ENCODE results near the gene MARCO.

The MARCO gene

GRCh38 chr2:118983133-118983532 lies 41.1 kb downstream of the MARCO start:
- Histone ChIP-seq H3K9ac (ENCODE audit: low read depth, low read length) (no peak overlapping the region), H3K27me3 (ENCODE audit: insufficient read depth, low read length, poor library complexity) (no peaks in the 10 kb centered on the region), H3K79me2 (ENCODE audit: insufficient read depth, low read length) (no peaks in the 10 kb centered on the region), H3K9me3 (ENCODE audit: insufficient read depth, low read length, severe bottlenecking) (no peaks in the 10 kb centered on the region), H3K4me3 (ENCODE audit: low read depth in 1 of 2, low read length in 2 of 2) (no peak overlapping the region), H3K4me2 (ENCODE audit: insufficient read depth, low read length) (no peak overlapping the region), H3K27ac (ENCODE audit: low read length) (no peak overlapping the region), H3K4me1 (ENCODE audit: insufficient read depth, low read length) (no peaks in the 10 kb centered on the region), H4K20me1 (ENCODE audit: insufficient read depth, low read length) (no peaks in the 10 kb centered on the region), H2AFZ (ENCODE audit: low read depth, low read length) (no peak overlapping the region), H3K36me3 (ENCODE audit: insufficient read depth, low read length) (no peaks in the 10 kb centered on the region)
- no peak for DNase-seq
- TF ChIP-seq EZH2 (IDR thresholded peaks at IDR 0.05; ENCODE audit: borderline replicate concordance, low read depth, low read length, severe bottlenecking) (no peak), CTCF (IDR thresholded peaks at IDR 0.05; ENCODE audit: borderline replicate concordance, extremely low read depth, low read length, poor library complexity, severe bottlenecking) (no peak)
- no peak for ATAC-seq (ENCODE audit: insufficient read depth, low read depth)

- Histone ChIP-seq H4K20me1 (ENCODE audit: insufficient read depth, low read length) (no peaks in the 10 kb centered on the region), H3K9ac (ENCODE audit: low read depth, low read length) (no peak overlapping the region)
- no peak for ATAC-seq (ENCODE audit: insufficient read depth, low read depth)
Observed at GRCh38 chr2:118983915-118984314, 41.9 kb downstream of the MARCO start.

DNA sequence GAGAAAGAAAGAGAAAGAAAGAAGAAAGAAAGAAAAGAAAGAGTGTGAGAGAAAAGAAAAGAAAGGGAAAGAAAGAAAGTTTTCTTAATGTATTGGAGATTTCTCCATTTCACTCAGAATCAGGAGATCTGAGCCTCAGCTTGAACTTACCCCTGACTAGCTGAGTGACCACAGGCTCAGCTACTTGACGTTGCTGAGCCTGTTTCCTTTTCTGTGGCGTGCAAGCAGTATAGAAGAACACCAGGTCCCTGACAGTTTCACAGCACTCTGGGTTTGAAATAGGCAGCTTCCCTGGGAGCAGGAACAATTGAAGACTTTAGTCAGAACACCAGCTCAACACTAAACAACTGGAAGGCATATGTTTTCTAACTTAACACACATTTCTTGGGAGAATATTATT lies 44.7 kb downstream of the MARCO start:
- Histone ChIP-seq H3K9me3 (ENCODE audit: insufficient read depth, low read length, severe bottlenecking) (no peaks in the 10 kb centered on the region), H3K4me2 (ENCODE audit: insufficient read depth, low read length) (no peak overlapping the region), H3K79me2 (ENCODE audit: insufficient read depth, low read length) (no peaks in the 10 kb centered on the region), H3K4me3 (ENCODE audit: low read depth in 1 of 2, low read length in 2 of 2) (no peak overlapping the region), H3K27me3 (ENCODE audit: insufficient read depth, low read length, poor library complexity) (no peaks in the 10 kb centered on the region), H3K27ac (ENCODE audit: low read length) (no peak overlapping the region), H2AFZ (ENCODE audit: low read depth, low read length) (no peak overlapping the region), H4K20me1 (ENCODE audit: insufficient read depth, low read length) (no peaks in the 10 kb centered on the region), H3K4me1 (ENCODE audit: insufficient read depth, low read length) (no peaks in the 10 kb centered on the region), H3K36me3 (ENCODE audit: insufficient read depth, low read length) (no peaks in the 10 kb centered on the region), H3K9ac (ENCODE audit: low read depth, low read length) (no peak overlapping the region)
- DNase-seq (no peak), ATAC-seq (ENCODE audit: insufficient read depth, low read depth) (no peak)
- no peak for TF ChIP-seq CTCF (IDR thresholded peaks at IDR 0.05; ENCODE audit: borderline replicate concordance, extremely low read depth, low read length, poor library complexity, severe bottlenecking)
- no peak for TF ChIP-seq EZH2 (IDR thresholded peaks at IDR 0.05; ENCODE audit: borderline replicate concordance, low read depth, low read length, severe bottlenecking)

More at GRCh38 chr2:118983915-118984314, 41.9 kb downstream of the MARCO start:
- H3K79me2 ChIP-seq (ENCODE audit: insufficient read depth, low read length) = no peaks in the 10 kb centered on the region
- H3K27ac ChIP-seq (ENCODE audit: low read length) = no peak overlapping the region
- no peak overlapping the region for H3K4me2 ChIP-seq (ENCODE audit: insufficient read depth, low read length)
- no peak overlapping the region for H2AFZ ChIP-seq (ENCODE audit: low read depth, low read length)
- H3K9me3 ChIP-seq (ENCODE audit: insufficient read depth, low read length, severe bottlenecking) = no peaks in the 10 kb centered on the region
- no peaks in the 10 kb centered on the region for H3K4me1 ChIP-seq (ENCODE audit: insufficient read depth, low read length)
- TF ChIP-seq EZH2 (IDR thresholded peaks at IDR 0.05; ENCODE audit: borderline replicate concordance, low read depth, low read length, severe bottlenecking) = no peak
- no peak for TF ChIP-seq CTCF (IDR thresholded peaks at IDR 0.05; ENCODE audit: borderline replicate concordance, extremely low read depth, low read length, poor library complexity, severe bottlenecking)
- H3K4me3 ChIP-seq (ENCODE audit: low read depth in 1 of 2, low read length in 2 of 2) = no peak overlapping the region
- no peaks in the 10 kb centered on the region for H3K27me3 ChIP-seq (ENCODE audit: insufficient read depth, low read length, poor library complexity)
- DNase-seq = no peak
- no peaks in the 10 kb centered on the region for H3K36me3 ChIP-seq (ENCODE audit: insufficient read depth, low read length)

- H2AFZ ChIP-seq (ENCODE audit: low read depth, low read length) = no peak overlapping the region
- no peak for ATAC-seq (ENCODE audit: insufficient read depth, low read depth)
- H3K27me3 ChIP-seq (ENCODE audit: insufficient read depth, low read length, poor library complexity) = no peaks in the 10 kb centered on the region
- no peaks in the 10 kb centered on the region for H3K4me1 ChIP-seq (ENCODE audit: insufficient read depth, low read length)
- no peaks in the 10 kb centered on the region for H3K9me3 ChIP-seq (ENCODE audit: insufficient read depth, low read length, severe bottlenecking)
- no peaks in the 10 kb centered on the region for H3K79me2 ChIP-seq (ENCODE audit: insufficient read depth, low read length)
- H3K4me2 ChIP-seq (ENCODE audit: insufficient read depth, low read length) = no peak overlapping the region
- no peak overlapping the region for H3K27ac ChIP-seq (ENCODE audit: low read length)
- no peak overlapping the region for H3K9ac ChIP-seq (ENCODE audit: low read depth, low read length)
- no peaks in the 10 kb centered on the region for H3K36me3 ChIP-seq (ENCODE audit: insufficient read depth, low read length)
- no peak for TF ChIP-seq CTCF (IDR thresholded peaks at IDR 0.05; ENCODE audit: borderline replicate concordance, extremely low read depth, low read length, poor library complexity, severe bottlenecking)
- no peak for TF ChIP-seq EZH2 (IDR thresholded peaks at IDR 0.05; ENCODE audit: borderline replicate concordance, low read depth, low read length, severe bottlenecking)
- DNase-seq = no peak
- H3K4me3 ChIP-seq (ENCODE audit: low read depth in 1 of 2, low read length in 2 of 2) = no peak overlapping the region
- H4K20me1 ChIP-seq (ENCODE audit: insufficient read depth, low read length) = no peaks in the 10 kb centered on the region
Observed at GRCh38 chr2:118987886-118988285, 45.9 kb downstream of the MARCO start.
